Ectodermal cell (in vitro differentiated cells): ENCODE measurements around the gene PRKG1.
"Not testable (repeated sequence)": the region's sequence is repeated elsewhere in the genome, so short reads cannot be mapped to it uniquely, and the experiment has no call there.

Experiments used
- H3K27ac ChIP-seq: 2 replicates; pipeline ENCODE4 v1.7.0; 2013; ENCODE audit warnings: mild to moderate bottlenecking, low read depth, low read length; ENCODE audit not compliant: insufficient read depth, poor library complexity, severe bottlenecking
- H3K27me3 ChIP-seq: 2 replicates; pipeline ENCODE4 v1.7.0; 2013; ENCODE audit warnings: mild to moderate bottlenecking, low read length; ENCODE audit not compliant: insufficient read depth, control insufficient read depth, poor library complexity, severe bottlenecking
- H3K36me3 ChIP-seq: one replicate; pipeline ENCODE4 v1.7.0; 2013; ENCODE audit warnings: low read length; ENCODE audit not compliant: control insufficient read depth, insufficient read depth
- H3K4me1 ChIP-seq: one replicate; pipeline ENCODE4 v1.7.0; 2013; ENCODE audit warnings: low read length; ENCODE audit not compliant: control insufficient read depth, insufficient read depth
- H3K4me3 ChIP-seq: 2 replicates; pipeline ENCODE4 v1.7.0; 2013; ENCODE audit warnings: low read depth, low read length, control low read depth; ENCODE audit not compliant: insufficient read depth
- H3K9me3 ChIP-seq: 2 replicates; pipeline ENCODE4 v1.7.0; 2013; ENCODE audit warnings: mild to moderate bottlenecking, low read length, moderate library complexity; ENCODE audit not compliant: control insufficient read depth
- WGBS, 2 experiments: methylation state at CpG; one replicate each; pipeline ENCODE4 v1.1.7; 2013; ENCODE audit warnings: missing lambda C conversion rate in 2 of 2; 5-methylcytosine and 5-hydroxymethylcytosine counted together

Gene PRKG1

DNA sequence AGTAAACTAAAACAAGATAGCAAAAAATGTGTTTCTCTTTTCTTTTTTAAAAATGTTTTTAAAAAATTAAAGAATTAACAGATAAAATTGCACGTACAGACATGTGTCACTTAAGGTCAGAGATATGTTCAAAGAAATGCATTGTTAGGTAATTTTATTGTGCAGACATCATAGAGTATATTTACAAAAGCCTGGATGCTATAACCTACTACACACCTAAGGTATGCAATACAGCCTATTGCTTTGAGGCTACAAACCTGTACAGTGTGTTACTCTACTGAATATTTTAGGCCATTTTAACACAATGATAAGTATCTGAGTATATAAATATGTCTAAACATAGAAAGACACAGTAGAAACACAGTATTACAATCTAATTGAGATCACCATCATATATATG lies 253.1 kb downstream of the PRKG1 start:
- no peaks in the 10 kb centered on the region for H3K36me3 ChIP-seq
- H3K27ac ChIP-seq = no peak overlapping the region
- WGBS, 2 experiments = 100% methylated on average over 1 of the region's 1 CpG; no CpG with 5 or more reads in 1 of the 2 experiments
- H3K27me3 ChIP-seq = no peaks in the 10 kb centered on the region
- H3K9me3 ChIP-seq = no peaks in the 10 kb centered on the region
- no peaks in the 10 kb centered on the region for H3K4me1 ChIP-seq
- H3K4me3 ChIP-seq = no peak overlapping the region

DNA sequence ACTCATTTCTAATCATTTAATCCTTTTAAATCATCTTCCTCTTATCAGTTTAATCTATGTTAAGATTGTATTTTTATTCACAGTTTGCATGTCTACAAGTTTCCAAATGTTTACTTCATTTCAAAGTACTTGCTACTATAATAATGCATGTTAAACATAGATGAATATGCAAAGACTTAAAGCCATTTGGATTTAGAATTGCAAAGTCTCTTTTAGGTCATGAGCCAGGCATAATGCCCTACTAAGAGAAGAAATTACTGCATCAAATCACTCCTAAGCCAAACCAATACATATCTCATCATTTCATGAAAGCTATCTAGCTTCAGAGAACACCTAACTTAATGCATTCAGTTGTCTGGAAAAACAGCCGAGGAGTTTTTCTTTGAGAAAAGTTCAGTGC lies 266.1 kb downstream of the PRKG1 start:
- no peak overlapping the region for H3K4me3 ChIP-seq
- H3K4me1 ChIP-seq = no peaks in the 10 kb centered on the region
- no peaks in the 10 kb centered on the region for H3K9me3 ChIP-seq
- no peaks in the 10 kb centered on the region for H3K27me3 ChIP-seq
- H3K36me3 ChIP-seq = no peaks in the 10 kb centered on the region
- WGBS, 2 experiments = 100% methylated on average over 1 of the region's 1 CpG
- H3K27ac ChIP-seq = no peak overlapping the region

- Histone ChIP-seq H3K4me3 (no peak overlapping the region), H3K36me3 (no peaks in the 10 kb centered on the region), H3K27ac (no peak overlapping the region), H3K4me1 (no peaks in the 10 kb centered on the region), H3K27me3 (no peaks in the 10 kb centered on the region), H3K9me3 (no peaks in the 10 kb centered on the region)
- 82 to 86% methylated on average over 4 of the region's 4 CpGs for WGBS, 2 experiments
Measured at GRCh38 chr10:51340845-51341610, 266.7 kb downstream of the PRKG1 start.

DNA sequence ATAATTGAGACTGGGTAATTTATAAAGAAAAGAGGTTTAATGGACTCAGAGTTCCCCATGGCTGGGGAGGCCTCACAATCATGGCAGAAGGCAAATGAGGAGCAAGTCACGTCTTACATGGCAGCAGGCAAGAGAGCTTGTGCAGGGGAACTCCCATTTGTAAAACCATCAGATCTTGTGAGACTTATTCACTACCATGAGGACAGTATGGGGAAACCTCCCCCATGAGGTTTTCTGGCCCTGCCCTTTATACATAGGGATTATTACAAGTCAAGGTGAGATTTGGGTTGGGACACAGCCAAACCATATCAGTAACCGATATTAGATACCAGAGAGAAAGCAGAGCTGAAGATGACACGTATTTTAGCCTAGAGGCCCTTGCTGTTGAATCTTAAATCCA lies 267.5 kb downstream of the PRKG1 start:
- not testable (repeated sequence) for H3K27ac ChIP-seq, H3K27me3 ChIP-seq, H3K4me3 ChIP-seq, H3K4me1 ChIP-seq, H3K36me3 ChIP-seq, H3K9me3 ChIP-seq
- 97 to 98% methylated on average over 3 of the region's 3 CpGs for WGBS, 2 experiments

DNA sequence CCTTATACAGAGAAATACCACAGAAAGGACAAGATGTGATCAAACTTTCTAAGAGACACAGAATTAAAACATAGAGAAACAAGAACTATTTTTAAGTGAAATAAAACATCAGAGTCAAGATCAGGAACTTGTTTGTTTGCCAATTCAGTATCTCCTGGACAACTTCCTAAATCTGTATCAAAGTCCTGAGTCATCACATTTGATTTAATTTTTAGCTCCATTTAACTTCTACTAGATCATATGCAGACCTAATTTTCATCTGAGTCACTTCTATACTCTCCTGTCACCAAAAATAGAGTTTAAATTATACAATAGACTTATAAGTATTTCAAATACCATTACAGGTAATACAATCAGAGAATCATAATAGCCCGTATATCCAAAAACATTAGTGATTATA lies 268.1 kb downstream of the PRKG1 start:
- H3K9me3 ChIP-seq = no peaks in the 10 kb centered on the region
- 100% methylated on average over 1 of the region's 1 CpG for WGBS, 2 experiments
- H3K4me1 ChIP-seq = no peaks in the 10 kb centered on the region
- no peak overlapping the region for H3K27ac ChIP-seq
- no peaks in the 10 kb centered on the region for H3K27me3 ChIP-seq
- no peaks in the 10 kb centered on the region for H3K36me3 ChIP-seq
- H3K4me3 ChIP-seq = no peak overlapping the region

DNA sequence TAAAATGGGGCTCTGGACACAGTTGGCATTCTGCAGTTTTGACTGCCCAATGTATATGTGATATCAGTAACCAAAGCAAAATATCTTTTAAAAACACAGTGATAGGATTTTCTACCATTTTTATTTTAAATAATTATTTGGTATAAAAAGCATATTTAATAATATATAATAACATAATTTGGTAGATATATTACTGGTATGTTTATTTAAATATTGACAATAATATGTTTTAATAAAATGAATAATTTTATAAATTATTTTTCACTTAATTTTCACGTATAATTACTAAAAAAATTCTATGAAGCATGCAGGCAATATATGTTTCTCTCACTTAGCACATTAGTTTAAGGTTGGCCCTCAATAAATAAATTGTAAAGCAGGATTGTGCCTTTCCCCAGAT lies 269.1 kb downstream of the PRKG1 start:
- WGBS, 2 experiments = 67% methylated on average over 1 of the region's 1 CpG; no CpG with 5 or more reads in 1 of the 2 experiments
- H3K27me3 ChIP-seq = no peaks in the 10 kb centered on the region
- H3K4me1 ChIP-seq = no peaks in the 10 kb centered on the region
- H3K9me3 ChIP-seq = no peaks in the 10 kb centered on the region
- no peaks in the 10 kb centered on the region for H3K36me3 ChIP-seq
- no peak overlapping the region for H3K27ac ChIP-seq
- no peak overlapping the region for H3K4me3 ChIP-seq

DNA sequence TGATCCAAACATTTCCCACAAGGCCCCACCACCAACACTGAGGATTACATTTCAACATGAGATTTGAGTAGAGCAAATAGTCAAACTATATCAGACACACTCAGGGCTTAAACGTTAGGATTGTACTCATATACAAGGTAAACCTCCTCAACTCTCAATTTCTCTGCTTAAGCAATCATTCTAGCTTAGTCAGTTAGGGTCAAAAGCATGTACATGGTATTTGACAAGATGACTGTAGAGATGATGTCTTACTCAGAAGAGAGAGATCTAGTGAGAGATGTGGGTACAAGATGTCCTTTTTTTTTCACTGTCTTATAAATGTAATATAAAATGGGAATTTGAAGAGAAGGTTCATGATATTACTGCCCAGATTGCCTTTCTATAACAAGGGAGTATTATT lies 270.1 kb downstream of the PRKG1 start:
- H3K27me3 ChIP-seq = no peaks in the 10 kb centered on the region
- H3K27ac ChIP-seq = no peak overlapping the region
- no peaks in the 10 kb centered on the region for H3K4me1 ChIP-seq
- H3K36me3 ChIP-seq = no peaks in the 10 kb centered on the region
- whole genome bisulfite sequencing, 2 experiments = 92 to 100% methylated on average over 1 of the region's 1 CpG
- H3K4me3 ChIP-seq = no peak overlapping the region
- no peaks in the 10 kb centered on the region for H3K9me3 ChIP-seq

DNA sequence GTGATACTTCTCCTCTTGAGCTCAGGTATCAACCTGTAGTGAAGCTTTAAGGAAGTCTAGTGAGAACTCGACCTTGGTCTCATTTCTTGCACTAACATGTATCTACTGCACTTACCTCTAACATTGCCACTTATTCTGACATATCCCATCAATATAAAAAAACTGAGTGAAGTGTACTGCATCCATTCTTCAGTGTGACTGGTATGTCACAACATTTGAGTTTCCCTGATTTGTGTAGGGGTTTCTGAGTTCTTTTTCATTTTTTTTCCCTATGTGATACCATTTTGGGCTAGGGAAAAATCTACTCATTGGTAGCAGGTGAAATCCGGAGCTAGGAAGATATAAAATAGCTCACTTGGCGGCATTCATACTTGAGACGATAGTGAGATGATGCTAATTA lies 274.3 kb downstream of the PRKG1 start:
- no peak overlapping the region for H3K27ac ChIP-seq
- no peak overlapping the region for H3K4me3 ChIP-seq
- H3K9me3 ChIP-seq = no peaks in the 10 kb centered on the region
- whole genome bisulfite sequencing, 2 experiments = 92 to 97% methylated on average over 4 of the region's 4 CpGs
- no peaks in the 10 kb centered on the region for H3K27me3 ChIP-seq
- no peaks in the 10 kb centered on the region for H3K36me3 ChIP-seq
- H3K4me1 ChIP-seq = no peaks in the 10 kb centered on the region

GRCh38 chr10:51357170-51357569 lies 282.9 kb downstream of the PRKG1 start:
- Histone ChIP-seq H3K4me3 (no peak overlapping the region), H3K27ac (no peak overlapping the region), H3K27me3 (no peaks in the 10 kb centered on the region), H3K36me3 (no peaks in the 10 kb centered on the region), H3K4me1 (no peaks in the 10 kb centered on the region), H3K9me3 (no peaks in the 10 kb centered on the region)
- 93 to 94% methylated on average over 2 of the region's 2 CpGs for WGBS, 2 experiments

GRCh38 chr10:51358227-51358626 lies 283.9 kb downstream of the PRKG1 start:
- H3K9me3 ChIP-seq = no peaks in the 10 kb centered on the region
- no peaks in the 10 kb centered on the region for H3K4me1 ChIP-seq
- H3K27me3 ChIP-seq = no peaks in the 10 kb centered on the region
- H3K4me3 ChIP-seq = no peak overlapping the region
- H3K27ac ChIP-seq = no peak overlapping the region
- H3K36me3 ChIP-seq = no peaks in the 10 kb centered on the region

DNA sequence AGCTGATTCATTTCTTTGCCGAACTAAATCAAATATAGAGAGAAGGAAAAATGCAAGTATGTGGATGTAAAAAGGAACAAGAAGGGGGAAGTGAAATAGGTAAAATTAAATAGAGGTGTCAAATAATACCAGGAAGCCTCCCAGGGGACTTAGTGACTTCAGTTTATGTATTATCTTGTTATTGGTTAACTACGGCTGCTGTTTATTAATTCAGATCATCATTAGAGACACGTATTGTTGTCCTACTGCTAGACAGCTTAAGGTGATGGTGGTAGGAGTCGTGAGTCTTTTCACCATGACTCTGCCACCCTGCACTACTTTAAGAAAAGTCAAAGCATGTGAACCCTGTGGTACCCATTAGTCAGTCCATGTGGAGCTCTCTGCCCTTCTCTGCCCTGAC lies 289.1 kb downstream of the PRKG1 start:
- Histone ChIP-seq H3K27me3 (no peaks in the 10 kb centered on the region), H3K9me3 (no peaks in the 10 kb centered on the region), H3K36me3 (no peaks in the 10 kb centered on the region), H3K27ac (no peak overlapping the region), H3K4me3 (no peak overlapping the region), H3K4me1 (no peaks in the 10 kb centered on the region)
- 86 to 96% methylated on average over 4 of the region's 4 CpGs for WGBS, 2 experiments
